Activated CD8-positive, alpha-beta T cell treated with anti-CD3 and anti-CD28 coated beads, Interleukin-2, amount 10 ng/mL, durations not matched to agents 7 days and 5 days (primary cell): ENCODE data around the gene C1QBP. TPM values are rescaled to one million over a fixed set of nuclear protein-coding genes. Genes with fewer than 3 reads are reported as not detected.
"Not testable (repeated sequence)": the region's sequence is repeated elsewhere in the genome, so short reads cannot be mapped to it uniquely, and the experiment has no call there.

Experiments used
- ATAC-seq: fragments of 150-1000 bp; cut with Tn5 transposase; one replicate; pipeline ENCODE4 v1.10.0; 2021; ENCODE audit warnings: moderate library complexity
- CTCF ChIA-PET: fragments of 350-600 bp; sonication (Branson Sonifier 250); formaldehyde crosslinking; loops from one replicate; lab custom pipeline; 2021; ENCODE audit warnings: antibody characterized with exemption; lab: Charles Lee
- POLR2A ChIA-PET: fragments of 350-600 bp; sonication (Branson Sonifier 250); formaldehyde crosslinking; loops from one replicate; lab custom pipeline; 2021; ENCODE audit warnings: antibody characterized with exemption; lab: Charles Lee
- DNase-seq: peaks from one replicate; pipeline ENCODE4 v3.0.0-alpha.2; 2020
- H3K27ac Mint-ChIP-seq: one replicate; pipeline ENCODE4 v1.8.0; 2021; ENCODE audit warnings: mild to moderate bottlenecking, mixed read lengths
- H3K27me3 Mint-ChIP-seq: one replicate; pipeline ENCODE4 v1.8.0; 2021; ENCODE audit warnings: low read depth, mixed read lengths
- H3K36me3 Mint-ChIP-seq: one replicate; pipeline ENCODE4 v1.8.0; 2021; ENCODE audit warnings: low read depth, mixed read lengths
- H3K4me1 Mint-ChIP-seq: one replicate; pipeline ENCODE4 v1.8.0; 2021; ENCODE audit warnings: low read depth, mixed read lengths
- H3K4me3 Mint-ChIP-seq: one replicate; pipeline ENCODE4 v1.8.0; 2021; ENCODE audit warnings: mild to moderate bottlenecking, mixed read lengths
- H3K9me3 Mint-ChIP-seq: one replicate; pipeline ENCODE4 v1.8.0; 2022; ENCODE audit warnings: mixed read lengths; ENCODE audit not compliant: insufficient read depth
- total RNA-seq, 2 experiments: library from RNA; stranded (reverse); gene quantifications; one replicate each; pipeline ENCODE4 v1.2.3, GENCODE V29; 2021

C1QBP gene
- total RNA-seq, 2 experiments from 2014 or later = 178 to 181 TPM

DNA sequence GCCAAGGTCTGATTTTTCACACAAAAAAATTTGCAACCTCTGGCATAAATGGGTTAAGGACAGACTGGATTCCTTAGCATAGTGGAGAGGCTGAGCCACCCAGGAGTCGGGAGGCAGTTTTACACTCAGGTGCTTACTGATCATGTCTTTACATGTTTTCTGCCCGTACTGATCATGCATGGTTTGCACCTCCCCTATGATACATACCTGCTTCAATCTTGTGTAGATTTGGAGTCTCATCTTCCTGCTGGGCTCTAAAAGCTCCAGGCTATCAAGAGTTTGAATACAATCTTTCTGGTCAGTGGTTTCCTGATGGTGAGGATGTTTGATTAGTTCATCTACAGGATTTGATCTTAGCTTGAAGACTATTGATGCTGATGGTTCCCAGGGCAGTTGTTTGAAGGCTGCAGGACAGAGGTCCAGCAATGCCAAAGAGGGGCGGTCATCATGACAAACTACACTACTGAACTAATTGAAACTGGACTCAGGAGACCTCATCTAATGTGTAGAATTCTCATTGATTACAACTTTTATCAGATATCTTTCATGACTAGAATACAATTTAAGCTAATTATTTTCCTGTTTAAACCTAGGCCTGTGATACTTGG lies 6.9 kb downstream of the C1QBP start:
- H3K36me3 Mint-ChIP-seq = peaks cover 75% of the 10 kb centered on the region
- ATAC-seq (no peak), DNase-seq (no peak)
- no peaks in the 10 kb centered on the region for H3K9me3 Mint-ChIP-seq
- CTCF ChIA-PET = no interaction called here
- H3K27me3 Mint-ChIP-seq = no peaks in the 10 kb centered on the region
- peak overlapping the region; percentile 40 for H3K27ac Mint-ChIP-seq
- no peak overlapping the region for H3K4me3 Mint-ChIP-seq
- peaks cover 23% of the 10 kb centered on the region for H3K4me1 Mint-ChIP-seq
- POLR2A ChIA-PET = interaction anchor here (1.1 kb wide), 1 partner anchor 13 kb away, joined by 5 read pairs; the partner anchor contains the start of genes NUP88 and RPAIN

DNA sequence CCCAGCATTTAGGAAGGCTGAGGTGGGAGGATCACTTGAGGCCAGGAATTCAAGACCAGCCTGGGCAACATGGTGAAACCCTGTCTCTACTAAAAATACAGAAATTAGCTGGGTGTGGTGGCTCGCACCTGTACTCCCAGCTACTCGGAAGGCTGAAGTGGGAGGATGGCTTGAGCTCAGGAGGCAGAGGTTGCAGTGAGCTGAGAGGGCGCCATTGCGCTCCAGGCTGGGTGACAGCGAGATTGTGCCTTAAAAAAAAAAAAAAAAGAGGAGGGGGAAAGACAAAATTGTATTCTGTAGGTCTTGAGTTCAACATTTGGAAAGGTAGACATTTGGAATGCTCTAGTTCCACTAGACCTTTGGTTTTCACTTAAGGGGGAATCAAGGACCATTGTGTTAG lies 7.7 kb downstream of the C1QBP start:
- H3K27me3 Mint-ChIP-seq, CTCF ChIA-PET, ATAC-seq, H3K9me3 Mint-ChIP-seq, H3K4me3 Mint-ChIP-seq, DNase-seq, POLR2A ChIA-PET: not testable (repeated sequence)
- Mint-ChIP-seq H3K27ac (peak overlapping the region; percentile 41), H3K4me1 (peaks cover 14% of the 10 kb centered on the region), H3K36me3 (peaks cover 70% of the 10 kb centered on the region)

DNA sequence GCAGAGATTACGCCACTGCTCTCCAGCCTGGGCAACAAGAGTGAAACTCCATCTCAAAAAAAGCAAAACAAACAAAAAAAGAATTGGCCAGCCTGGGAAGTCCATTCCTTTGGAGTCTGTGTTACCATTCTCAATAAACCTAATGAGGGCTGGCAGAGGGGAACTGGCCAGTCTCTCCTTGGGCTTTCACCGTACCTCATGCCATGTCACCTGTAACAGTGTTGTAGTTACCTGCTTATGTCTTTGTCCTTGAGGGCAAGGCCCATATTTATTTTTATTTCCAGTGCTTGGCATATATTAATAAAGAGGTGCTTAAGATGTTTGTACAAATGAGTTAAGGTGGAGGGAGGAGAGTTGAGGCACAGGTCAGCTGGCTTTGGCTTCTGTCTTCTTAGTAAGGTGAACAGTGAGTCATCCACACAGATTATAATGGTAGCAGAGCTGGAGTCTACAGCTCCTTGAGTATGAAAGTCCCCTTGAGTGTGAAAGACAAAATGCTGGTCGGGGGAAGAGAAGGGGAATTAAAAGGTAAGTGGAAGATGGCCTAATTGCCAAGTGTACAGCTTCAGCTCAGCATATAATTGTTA lies 8.4 kb downstream of the C1QBP start:
- ATAC-seq (no peak), DNase-seq (no peak)
- CTCF ChIA-PET = interaction anchor here (1.7 kb wide), 1 partner anchor 9 kb away, joined by 10 read pairs; the partner anchor contains the start of gene C1QBP
- Mint-ChIP-seq H3K4me1 (peaks cover 10% of the 10 kb centered on the region), H3K36me3 (peaks cover 73% of the 10 kb centered on the region), H3K27ac (peak overlapping the region; percentile 35), H3K4me3 (no peak overlapping the region), H3K9me3 (no peaks in the 10 kb centered on the region), H3K27me3 (no peaks in the 10 kb centered on the region)
- POLR2A ChIA-PET = no interaction called here

DNA sequence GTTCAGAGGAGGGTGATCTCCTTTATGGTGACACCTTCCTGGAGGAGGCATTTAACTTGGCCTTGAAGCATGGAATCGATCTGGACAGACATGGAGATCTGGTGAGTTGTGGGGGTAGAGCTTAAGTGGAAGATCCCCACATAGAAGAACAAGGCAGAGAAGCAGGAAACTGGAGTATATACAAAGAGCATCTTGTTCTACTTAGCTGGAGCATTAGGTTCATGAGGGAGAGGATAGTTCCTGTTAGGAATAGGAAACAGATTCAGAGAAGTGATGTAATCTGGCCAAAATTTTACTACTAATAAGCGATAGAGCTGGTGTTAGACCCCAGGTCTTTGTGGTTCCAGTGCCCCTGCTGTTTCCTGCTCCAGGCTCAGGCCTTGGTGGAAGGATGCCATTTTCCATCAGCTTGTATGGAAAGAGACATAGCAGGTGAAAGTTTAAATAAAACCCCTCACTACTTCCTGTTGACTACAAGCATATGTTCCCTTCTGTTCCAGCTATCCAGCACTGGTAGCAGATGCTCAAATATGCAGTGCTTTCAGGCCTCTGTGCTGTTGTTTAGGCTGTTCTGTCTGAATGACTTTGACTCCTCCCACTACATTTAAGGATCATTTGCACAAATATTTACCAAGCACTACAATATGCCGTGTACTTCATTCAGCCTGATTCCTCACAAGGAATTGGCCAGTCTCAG lies 9.6 kb downstream of the C1QBP start:
- POLR2A ChIA-PET = interaction anchor here (2.2 kb wide), 1 partner anchor 10 kb away, joined by 12 read pairs; the partner anchor contains the start of genes NUP88 and RPAIN
- Mint-ChIP-seq H3K4me3 (no peak overlapping the region), H3K9me3 (no peaks in the 10 kb centered on the region), H3K36me3 (peaks cover 71% of the 10 kb centered on the region), H3K27me3 (no peaks in the 10 kb centered on the region), H3K4me1 (peaks cover 6% of the 10 kb centered on the region), H3K27ac (peak overlapping the region; percentile 1)
- CTCF ChIA-PET = interaction anchor here (1.1 to 1.7 kb wide), 2 partner anchors 10 kb away, joined by 3 to 10 read pairs; partner anchors contain the start of genes C1QBP and NUP88
- no peak for DNase-seq
- ATAC-seq = no peak

DNA sequence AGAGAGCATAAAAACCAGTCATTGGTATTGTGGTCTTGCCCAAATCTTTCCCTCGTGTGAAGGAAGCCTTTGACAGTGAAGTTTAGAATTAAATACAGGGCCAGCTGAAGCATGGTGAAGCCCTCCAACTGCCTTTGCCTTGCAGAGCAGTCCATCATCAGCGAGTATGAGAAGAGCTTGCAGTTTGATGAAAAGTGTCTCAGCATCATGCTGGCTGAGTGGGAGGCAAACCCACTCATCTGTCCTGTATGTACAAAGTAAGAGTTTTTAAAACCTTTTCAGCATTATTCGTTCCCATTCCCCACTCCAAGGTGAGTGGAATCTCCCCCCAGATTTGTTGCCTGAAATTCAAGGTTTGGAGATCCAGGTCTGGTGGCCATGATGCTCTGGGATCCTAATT lies 13.1 kb downstream of the C1QBP start:
- no peak overlapping the region for H3K27ac Mint-ChIP-seq
- no peak for DNase-seq
- no peaks in the 10 kb centered on the region for H3K9me3 Mint-ChIP-seq
- peaks cover 24% of the 10 kb centered on the region for H3K4me1 Mint-ChIP-seq
- ATAC-seq = no peak
- peaks cover 61% of the 10 kb centered on the region for H3K36me3 Mint-ChIP-seq
- POLR2A ChIA-PET = interaction anchor here (1.0 kb wide), 1 partner anchor 13 kb away, joined by 3 read pairs; the partner anchor contains the start of gene C1QBP
- no peak overlapping the region for H3K4me3 Mint-ChIP-seq
- CTCF ChIA-PET = interaction anchor here (3.2 kb wide), 1 partner anchor 13 kb away, joined by 17 read pairs; the partner anchor contains the start of gene C1QBP
- no peaks in the 10 kb centered on the region for H3K27me3 Mint-ChIP-seq

DNA sequence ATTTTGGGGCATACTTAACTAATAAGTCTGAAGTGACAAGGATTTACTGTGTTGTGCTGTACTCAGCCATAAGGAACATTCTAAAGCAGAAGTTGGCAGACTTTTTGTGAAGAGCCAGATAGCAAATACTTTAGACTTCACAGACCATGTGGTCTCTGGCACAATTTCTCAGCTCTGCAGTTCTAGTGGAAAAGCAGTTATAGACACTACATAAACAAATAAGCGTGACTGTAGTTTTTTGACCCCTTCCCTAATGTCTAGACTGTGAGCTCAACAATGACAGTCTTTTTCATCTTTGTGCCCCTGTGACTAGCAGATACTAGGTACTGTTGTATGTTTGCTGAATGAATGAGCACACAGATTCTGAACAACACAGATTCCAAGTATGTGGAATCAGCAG lies 14.0 kb downstream of the C1QBP start:
- POLR2A ChIA-PET = no interaction called here
- peaks cover 25% of the 10 kb centered on the region for H3K4me1 Mint-ChIP-seq

DNA sequence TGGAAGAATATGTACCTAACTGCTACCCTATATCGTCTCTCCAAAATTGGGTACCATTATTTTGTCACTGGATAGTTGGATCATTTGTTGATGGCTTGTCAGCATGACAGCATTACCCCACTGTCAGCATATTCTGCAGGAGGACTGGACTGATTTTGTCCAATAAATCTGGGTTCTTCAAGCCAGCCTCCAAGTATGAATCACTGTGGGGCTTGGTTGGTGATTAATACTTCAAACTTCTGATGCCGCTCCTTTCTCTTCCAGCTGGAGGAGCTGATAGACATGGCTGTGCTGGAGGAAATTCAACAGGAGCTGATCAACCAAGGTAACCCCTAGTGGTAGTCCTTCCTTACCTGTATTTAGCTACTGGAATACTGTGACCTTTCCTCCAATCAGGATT lies 16.4 kb downstream of the C1QBP start:
- no peak overlapping the region for H3K27ac Mint-ChIP-seq
- peaks cover 34% of the 10 kb centered on the region for H3K4me1 Mint-ChIP-seq
- peaks cover 49% of the 10 kb centered on the region for H3K36me3 Mint-ChIP-seq
- no peaks in the 10 kb centered on the region for H3K27me3 Mint-ChIP-seq
- no peak for DNase-seq
- ChIA-PET CTCF (interaction anchor here (0.9 to 2.6 kb wide), 2 partner anchors 14 to 17 kb away, joined by 3 to 11 read pairs; partner anchors contain the start of gene C1QBP), POLR2A (interaction anchor here (1.1 kb wide), 1 partner anchor 231 kb away, joined by 4 read pairs; the partner anchor contains the start of gene ZNF594)
- no peak for ATAC-seq
- no peak overlapping the region for H3K4me3 Mint-ChIP-seq
- H3K9me3 Mint-ChIP-seq = no peaks in the 10 kb centered on the region

More for the DNA sequence above, 14.0 kb downstream of the C1QBP start:
- ATAC-seq (no peak), DNase-seq (no peak)
- CTCF ChIA-PET = interaction anchor here (2.6 kb wide), 1 partner anchor 14 kb away, joined by 11 read pairs; the partner anchor contains the start of gene C1QBP
- H3K36me3 Mint-ChIP-seq = peaks cover 58% of the 10 kb centered on the region
- no peaks in the 10 kb centered on the region for H3K9me3 Mint-ChIP-seq
- H3K4me3 Mint-ChIP-seq = no peak overlapping the region
- H3K27me3 Mint-ChIP-seq = no peaks in the 10 kb centered on the region
- no peak overlapping the region for H3K27ac Mint-ChIP-seq

DNA sequence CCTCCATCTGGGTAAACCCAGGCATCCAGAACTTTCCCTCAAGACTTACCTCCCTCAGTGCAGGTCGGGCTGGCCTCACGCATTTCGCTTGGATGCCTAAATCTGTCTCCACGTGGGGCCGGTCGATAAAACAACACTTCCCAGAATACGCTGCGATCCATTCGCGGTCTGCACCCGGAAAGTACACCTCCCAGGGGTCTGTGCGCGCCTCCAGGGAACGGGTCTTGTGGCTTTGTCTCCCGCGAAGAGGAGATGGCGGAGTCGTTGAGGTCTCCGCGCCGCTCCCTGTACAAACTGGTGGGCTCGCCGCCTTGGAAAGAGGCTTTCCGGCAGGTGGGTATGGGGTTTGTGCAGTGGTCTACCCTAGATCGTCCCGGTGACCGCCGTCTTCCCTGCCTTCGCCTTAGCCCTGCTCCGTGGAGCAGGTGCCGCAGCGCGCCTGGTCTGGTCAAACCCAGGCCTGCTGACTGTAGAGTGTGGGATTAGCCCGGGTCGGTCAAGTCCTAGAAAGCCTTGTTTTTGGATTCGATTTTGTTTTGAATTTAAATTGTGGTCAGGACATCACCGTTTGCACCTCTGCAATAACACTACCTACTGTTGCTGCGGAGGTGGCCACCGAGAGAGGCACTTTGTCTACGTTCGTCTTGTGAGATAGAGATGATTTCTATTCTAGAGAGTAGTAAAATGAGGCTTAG lies 18.8 kb downstream of the C1QBP start, which contains the start of gene RPAIN:
RPAIN (plus strand) TSS at position 224 of the 695 bp plus-strand sequence; CDS start at position 253, 29 bp downstream.
- POLR2A ChIA-PET = interaction anchor here (0.7 to 1.3 kb wide), 17 partner anchors 9 to 228 kb away, joined by 3 to 38 read pairs (median 4); partner anchors contain the start of genes C1QBP, DERL2 and MIS12
- Mint-ChIP-seq H3K4me3 (peak within 1 kb of the TSS; percentile 100), H3K9me3 (no peaks in the 10 kb centered on the region), H3K27me3 (no peaks in the 10 kb centered on the region), H3K36me3 (peaks cover 47% of the 10 kb centered on the region), H3K27ac (peak within 1 kb of the TSS; percentile 99), H3K4me1 (peaks cover 47% of the 10 kb centered on the region)
- DNase-seq (peak; percentile 93), ATAC-seq (peak; percentile 67)
- CTCF ChIA-PET = interaction anchor here (0.8 to 2.6 kb wide), 4 partner anchors 9 to 20 kb away, joined by 3 to 25 read pairs (median 5); partner anchors contain the start of gene C1QBP

DNA sequence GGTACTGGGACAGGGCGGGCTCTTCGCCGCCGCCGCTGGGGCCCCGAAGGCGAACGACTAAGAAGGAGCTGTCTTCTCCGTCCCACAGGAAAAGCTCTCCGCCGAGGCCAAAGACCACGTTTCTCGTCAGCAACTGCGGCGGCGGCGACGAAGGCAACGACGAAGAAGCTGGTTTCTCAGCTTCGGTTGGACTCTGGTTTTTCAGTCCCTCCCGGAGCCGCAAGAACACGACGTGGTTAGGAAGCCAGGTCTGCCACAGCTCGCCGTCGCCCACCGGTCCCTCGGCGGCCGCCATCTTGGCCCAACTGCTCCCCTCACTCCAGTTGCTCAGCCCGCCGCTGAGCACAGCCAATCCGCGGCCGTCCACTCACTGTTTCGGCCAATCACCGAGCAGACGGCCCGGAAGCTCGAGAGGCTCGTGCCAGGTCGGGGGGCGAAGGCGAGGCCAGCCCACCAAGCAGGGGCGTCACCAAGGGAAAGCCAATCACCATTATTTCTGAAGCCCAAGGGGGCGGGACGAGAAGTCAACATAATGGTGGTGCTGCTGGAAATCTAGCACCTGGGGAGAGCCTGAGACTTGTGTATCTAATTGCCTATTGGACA lies 19.5 kb downstream of the C1QBP start, which contains the start of gene NUP88:
NUP88 (minus strand) TSS at position 307 of the 603 bp plus-strand sequence; CDS start at position 295, 12 bp downstream.
- Mint-ChIP-seq H3K27ac (peak within 1 kb of the TSS; percentile 99), H3K9me3 (no peaks in the 10 kb centered on the region), H3K36me3 (peaks cover 46% of the 10 kb centered on the region), H3K4me3 (peak within 1 kb of the TSS; percentile 100), H3K4me1 (peaks cover 47% of the 10 kb centered on the region), H3K27me3 (no peaks in the 10 kb centered on the region)
- ATAC-seq (peak; percentile 97), DNase-seq (peak; percentile 98)
- CTCF ChIA-PET = interaction anchor here (0.8 to 2.6 kb wide), 4 partner anchors 10 to 223 kb away, joined by 3 to 25 read pairs (median 4); partner anchors contain the start of gene C1QBP
- POLR2A ChIA-PET = interaction anchor here (0.7 to 1.4 kb wide), 21 partner anchors 9 to 227 kb away, joined by 3 to 38 read pairs (median 4); partner anchors contain the start of genes C1QBP, DERL2 and MIS12

DNA sequence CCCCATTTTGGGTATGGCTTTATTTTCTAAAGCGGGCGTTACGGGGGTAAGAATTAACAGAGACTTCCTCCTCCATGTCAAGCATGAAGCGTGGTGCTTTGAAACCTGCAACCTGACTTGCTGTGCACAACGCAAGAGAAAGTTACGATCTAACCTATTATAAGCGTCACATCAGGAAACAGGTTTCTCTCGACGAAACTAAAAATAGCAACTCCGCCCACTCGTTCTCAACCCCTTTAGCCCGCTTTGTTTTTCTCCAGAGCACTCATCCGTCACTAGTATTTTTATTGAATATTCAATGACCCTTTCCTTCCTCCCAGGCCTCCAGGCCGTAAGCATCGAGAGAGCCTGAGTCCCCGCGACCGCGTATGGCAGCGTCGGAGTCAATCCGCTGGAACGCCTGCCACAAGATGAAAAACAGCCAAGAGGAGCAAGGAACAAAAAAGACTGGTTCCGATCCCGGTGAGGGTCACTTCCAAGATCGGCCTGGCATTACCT lies 20.0 kb downstream of the C1QBP start:
- peak; percentile 20 for ATAC-seq

More for the DNA sequence above, 20.0 kb downstream of the C1QBP start:
- Mint-ChIP-seq H3K36me3 (peaks cover 46% of the 10 kb centered on the region), H3K27me3 (no peaks in the 10 kb centered on the region), H3K4me3 (peak overlapping the region; percentile 100), H3K9me3 (no peaks in the 10 kb centered on the region), H3K4me1 (peaks cover 48% of the 10 kb centered on the region), H3K27ac (peak overlapping the region; percentile 99)
- ChIA-PET CTCF (interaction anchor here (0.8 to 2.6 kb wide), 4 partner anchors 10 to 223 kb away, joined by 3 to 25 read pairs (median 4); partner anchors contain the start of gene C1QBP), POLR2A (interaction anchor here (0.9 to 1.4 kb wide), 18 partner anchors 9 to 194 kb away, joined by 3 to 38 read pairs (median 4); partner anchors contain the start of genes C1QBP, DERL2 and MIS12)
- DNase-seq = peak; percentile 81
